GM18508 (cell line): ENCODE results near the gene VDR.

ENCODE experiments used
- ATAC-seq: cut with Tn5 transposase; IDR thresholded peaks from one replicate; pipeline ENCODE4 v1.9.1; 2021; ENCODE audit warnings: moderate number of reproducible peaks; ENCODE audit not compliant: insufficient read depth, unreplicated experiment

Gene VDR

DNA sequence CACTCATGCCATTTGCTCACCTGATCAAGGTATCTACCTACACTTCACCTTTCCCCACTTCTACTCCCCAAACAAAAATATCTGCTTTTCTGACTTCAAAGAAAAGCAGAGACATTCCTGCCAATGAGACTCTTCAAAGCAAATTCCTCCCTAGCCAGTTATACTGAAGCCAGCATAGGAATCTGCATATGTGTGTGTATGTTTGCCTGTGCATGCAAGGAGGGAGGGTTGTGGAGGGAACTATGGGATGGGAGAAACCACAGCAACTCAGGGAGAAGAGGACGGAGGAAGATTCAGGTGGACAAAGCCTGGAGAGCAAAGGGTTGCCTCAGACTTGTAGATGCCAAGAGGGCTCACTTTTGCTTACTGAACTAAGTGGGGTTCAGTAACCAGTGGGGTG lies 26.4 kb upstream of the VDR start:
- no peak for ATAC-seq

DNA sequence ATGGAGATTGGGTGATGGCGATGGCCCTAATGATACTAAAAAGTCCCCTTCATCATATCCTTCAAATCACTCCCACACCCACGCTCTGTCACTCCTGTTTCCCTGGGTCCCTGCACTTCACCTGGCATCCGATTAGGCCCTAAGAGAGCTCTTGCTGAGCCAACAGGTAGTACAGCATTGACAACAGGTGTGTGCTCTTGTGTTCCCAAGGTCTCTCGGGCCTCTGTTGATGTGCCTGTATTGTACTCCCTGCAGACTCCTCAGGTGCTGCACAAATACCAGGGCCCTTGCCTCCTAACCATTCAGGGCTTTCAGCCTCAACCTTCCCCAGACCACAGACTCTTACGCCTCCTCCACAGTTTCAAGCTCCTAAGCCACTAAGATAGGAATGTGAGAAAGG lies 25.8 kb upstream of the VDR start:
- no peak for ATAC-seq

DNA sequence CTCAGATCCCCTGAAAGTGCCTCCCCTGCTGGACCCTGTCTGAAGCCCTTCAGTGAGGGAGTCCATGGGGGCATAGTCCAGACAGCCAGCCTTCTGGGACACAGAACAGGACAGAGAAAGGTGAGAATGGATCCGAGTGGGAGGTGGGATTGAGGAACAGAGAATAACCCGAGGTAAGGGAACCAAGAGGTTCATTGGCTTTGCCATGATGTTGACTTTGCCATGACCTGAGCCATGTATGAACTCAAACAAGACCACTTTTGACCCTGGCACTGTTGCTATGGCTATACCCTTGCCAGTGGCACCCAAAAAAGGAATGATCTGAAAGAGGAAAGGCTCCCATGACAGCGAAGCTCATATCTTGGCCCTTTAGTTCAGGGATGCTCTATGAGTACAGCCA lies 22.6 kb upstream of the VDR start:
- no peak for ATAC-seq

DNA sequence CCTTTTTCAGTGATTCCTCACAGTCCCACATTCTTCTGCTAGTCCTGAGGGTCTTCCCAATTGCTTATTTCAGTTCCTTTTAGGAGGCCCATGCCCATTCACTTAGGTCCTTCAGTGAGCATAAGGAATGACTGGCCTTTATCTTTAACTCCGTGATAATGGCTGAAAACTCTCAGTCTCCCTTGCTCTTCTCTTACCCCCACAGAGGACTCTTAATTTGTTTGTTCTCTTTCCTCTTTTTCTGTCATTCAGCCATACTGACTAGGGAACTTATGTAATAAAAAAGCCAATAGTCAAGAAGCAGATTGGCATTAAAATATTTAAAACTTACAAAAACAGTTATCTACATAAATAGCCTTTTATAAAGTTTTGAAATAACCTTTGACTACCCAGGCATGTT lies 17.1 kb upstream of the VDR start:
- ATAC-seq, result no peak

DNA sequence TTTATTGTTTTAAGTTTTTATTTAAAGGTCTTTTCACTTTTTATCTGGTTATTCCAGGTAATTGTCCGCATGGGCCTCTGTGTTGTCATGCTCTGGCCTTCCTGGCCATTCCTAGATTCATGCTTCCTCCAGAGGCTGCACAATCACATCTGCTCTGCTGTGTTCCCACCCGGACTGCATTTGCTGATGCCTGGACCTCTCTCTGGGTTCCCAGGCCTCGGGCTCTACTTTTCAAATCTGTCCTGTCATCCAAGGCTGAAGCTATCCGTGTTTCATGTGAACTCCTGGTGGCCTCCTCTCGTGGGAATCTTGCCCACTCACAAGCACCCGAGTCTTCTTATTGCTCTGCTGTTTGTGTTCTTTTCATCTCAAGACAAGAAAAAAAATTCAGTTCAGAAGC lies 16.1 kb upstream of the VDR start:
- no peak for ATAC-seq

DNA sequence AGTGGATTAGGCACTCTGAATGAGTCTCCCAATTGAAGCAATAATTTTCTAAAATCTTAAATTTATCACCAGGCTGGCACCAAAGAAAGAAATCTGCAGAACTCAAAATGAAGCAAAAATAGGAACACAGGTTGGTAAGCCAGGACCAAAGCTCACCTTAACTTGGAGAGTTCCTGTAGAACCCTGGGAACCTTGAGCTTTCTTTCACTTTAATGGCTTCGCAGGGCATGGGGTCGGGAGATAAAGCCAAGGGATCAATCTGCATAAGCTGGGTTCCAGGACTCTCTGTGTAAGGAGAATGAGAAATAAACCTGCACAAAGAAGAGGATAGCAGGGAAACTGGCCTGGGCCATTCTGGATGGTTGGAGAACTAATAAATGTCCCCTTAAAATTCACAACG lies 8.3 kb upstream of the VDR start:
- ATAC-seq, result no peak

DNA sequence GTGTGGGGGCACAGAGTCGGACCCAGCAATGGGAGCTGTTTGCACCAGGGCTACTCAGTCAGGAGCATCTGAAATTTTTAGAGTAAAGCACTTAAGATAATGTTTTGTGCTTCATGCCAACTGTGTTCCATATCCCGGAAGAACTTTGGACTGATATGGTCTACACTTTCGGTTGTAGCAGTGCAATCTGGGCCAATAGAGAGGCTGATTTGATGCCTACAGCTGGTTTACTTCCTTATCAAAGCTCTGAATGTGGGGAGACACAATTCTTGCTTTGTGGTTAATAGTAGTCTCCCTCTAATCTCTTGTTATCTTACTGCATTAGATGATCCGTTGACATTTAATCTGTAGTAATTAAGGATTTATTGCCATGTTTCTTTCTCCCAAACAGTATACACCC lies 7.8 kb upstream of the VDR start:
- no peak for ATAC-seq

DNA sequence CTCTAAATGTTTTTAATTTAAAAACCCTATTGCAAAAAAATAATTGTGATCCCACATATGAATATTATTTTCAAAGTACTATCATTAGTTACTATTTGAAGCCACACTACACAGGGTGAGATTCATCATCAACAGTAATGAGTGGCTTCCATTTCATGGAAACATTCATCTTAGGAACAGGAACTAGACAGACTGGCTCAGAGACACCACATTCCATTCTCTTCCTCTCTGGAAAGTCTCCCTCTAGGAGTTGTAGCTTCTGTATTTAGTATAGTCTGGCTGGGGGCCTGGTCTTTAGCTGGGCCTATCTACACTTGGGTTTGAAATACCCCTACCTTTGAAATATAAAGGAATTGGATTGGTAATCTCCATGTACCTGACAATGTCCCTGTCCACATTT lies 6.2 kb upstream of the VDR start:
- no peak for ATAC-seq

DNA sequence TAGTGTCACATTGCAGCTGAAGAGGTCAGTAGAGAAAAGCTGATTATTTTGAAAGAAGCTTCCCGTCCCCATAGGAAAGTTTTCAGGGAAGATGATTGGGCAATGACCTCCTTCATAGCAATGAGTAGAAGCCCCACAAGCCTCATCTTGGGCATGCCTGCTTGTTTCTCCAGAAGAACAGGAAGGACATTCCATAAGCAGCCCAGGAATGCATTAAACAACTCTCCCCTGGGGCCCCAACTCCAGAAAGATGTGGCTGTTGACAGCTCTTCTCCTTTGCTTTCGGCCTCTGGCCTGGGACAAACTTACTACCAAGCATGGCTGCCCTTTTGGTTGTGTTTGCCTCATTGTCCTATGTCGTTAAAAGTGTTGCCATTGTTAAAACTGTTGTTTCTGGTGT lies 5.7 kb upstream of the VDR start:
- no peak for ATAC-seq

DNA sequence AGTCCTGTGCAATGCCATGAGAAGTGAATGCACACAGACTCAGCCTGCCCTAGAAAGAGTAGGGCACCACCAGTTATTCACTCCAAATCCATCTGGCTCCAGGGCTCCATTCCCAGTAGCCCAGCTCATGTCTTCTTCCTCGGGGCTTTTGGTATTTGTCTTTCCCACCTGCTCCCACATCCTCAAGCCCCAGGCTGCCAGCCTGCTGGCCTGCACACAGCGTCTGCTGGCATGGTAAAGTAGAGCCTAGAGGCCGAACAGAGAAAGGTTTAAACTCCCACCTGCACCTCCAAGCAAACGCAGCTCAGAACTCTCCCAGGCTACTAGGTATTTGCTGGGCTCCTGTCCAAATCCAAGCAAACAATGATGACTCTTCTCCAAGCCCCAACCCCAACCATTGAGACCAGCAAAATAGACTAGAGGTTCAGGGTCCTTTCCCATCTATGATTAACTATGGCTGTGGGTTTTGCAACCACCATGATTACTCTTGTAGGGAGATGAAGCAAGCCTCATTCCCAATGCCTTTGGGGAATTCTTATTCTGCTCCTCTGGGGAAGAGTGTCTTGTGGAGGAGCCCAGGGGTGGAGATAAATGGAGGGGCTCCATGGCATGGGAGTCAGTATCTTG lies 5.2 kb upstream of the VDR start:
- ATAC-seq, result no peak

DNA sequence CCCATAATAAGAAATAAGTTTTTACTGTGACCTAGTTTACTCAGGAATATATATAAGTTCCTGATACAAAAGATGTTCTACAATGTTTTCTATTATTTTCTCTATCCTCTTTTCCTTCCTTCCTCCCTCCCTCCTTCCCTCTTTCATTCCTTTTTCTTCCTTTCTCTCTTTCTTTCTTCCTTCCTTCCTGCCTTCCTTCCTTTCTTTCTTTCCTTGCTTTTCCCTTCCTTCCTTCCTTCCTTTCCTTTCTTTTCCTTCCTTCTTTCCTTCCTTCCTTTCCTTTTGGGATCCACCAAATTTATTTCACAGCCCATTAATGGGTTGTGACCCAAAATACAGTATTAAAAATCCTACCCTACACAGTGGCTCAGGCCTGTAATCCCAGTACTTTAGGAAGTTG lies 3.9 kb upstream of the VDR start:
- no peak for ATAC-seq

DNA sequence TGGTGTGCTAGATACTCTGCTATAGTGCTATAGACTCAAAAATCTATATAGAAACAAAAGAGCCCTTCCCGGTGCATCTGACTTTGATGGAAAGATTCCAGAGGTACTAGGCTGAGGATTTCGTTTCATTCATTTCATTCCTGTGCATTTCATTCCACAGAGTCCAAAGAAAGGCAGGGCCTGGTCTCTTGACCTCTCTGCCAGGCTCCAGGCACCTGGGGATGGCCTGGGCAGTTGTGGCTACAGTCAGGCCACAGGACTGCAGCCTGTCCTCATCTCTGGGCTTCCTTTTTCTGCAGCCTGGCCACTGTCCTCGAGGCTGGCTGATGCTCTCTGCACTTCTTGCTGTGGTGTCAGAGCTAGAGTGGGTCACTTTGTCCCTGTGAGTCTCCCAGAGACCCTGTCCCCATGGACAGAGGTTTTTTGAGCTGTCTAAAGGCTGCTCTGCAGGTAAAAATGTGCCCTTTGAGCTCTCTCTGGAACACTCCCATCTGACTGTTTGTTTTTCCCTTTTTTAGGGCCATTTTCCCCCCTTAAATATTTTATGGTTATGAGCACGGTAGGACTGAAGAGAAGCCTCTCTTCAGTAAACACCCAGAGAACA lies 3.2 kb upstream of the VDR start:
- no peak for ATAC-seq

DNA sequence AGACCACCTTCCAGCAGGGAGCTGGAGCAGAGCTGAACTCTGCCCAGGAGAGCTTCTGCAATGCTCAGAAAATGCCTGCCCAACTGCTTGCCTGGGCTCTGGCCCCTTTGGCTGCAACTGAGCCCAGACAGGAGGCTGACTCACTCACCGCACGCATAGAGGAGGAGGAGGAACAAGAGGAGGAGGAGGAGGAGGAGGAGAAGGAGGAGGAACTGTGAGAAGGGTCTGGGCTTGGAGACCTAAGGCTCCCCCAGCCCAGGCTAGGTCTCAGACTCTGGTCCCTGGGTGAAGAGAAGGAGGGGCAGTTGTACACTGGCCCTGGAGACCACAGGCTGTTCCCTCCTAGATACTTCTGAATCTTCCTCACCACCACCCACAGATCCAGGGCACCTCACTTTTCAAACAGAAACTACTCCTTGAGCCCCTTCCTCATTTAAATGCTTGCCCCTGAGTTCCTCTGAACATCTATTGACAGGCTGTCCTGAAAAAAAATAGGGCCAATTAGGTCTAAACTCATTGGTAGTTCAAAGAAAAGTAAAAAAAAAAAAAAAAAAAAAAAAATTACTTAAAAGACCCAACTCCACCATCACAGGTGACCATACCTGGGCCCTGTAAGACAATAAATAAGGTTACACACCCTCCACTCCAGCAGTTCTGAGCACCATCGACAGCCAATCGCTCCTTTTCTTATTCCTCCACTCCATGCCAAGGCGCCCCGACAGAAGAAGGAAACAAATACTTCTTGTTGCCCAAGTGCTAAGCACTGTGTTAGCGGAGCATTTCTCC lies 674 bp downstream of the VDR start:
- ATAC-seq, result no peak

DNA sequence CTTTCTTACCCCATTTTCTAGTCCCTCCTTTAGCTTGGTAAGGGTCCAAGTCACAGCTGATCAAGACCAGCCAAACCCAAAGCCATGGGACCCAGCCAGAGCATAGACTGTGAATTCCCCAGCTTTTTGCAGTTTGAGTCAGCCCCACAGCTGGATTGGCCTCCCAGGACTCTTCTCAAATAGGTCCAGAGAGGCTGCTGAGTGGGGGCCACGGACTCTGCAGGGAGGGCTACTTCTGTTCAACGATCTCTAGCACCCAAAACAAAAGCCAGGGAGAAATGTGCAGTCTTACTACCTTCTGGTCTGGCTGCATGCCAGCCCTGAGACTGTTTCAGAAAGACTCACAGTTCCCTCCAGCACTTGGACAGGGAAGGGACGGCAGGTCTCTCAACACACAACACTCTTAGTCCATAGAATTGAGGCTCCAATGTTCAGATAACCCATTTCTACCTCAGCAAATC lies 1.6 kb downstream of the VDR start:
- ATAC-seq, result no peak

DNA sequence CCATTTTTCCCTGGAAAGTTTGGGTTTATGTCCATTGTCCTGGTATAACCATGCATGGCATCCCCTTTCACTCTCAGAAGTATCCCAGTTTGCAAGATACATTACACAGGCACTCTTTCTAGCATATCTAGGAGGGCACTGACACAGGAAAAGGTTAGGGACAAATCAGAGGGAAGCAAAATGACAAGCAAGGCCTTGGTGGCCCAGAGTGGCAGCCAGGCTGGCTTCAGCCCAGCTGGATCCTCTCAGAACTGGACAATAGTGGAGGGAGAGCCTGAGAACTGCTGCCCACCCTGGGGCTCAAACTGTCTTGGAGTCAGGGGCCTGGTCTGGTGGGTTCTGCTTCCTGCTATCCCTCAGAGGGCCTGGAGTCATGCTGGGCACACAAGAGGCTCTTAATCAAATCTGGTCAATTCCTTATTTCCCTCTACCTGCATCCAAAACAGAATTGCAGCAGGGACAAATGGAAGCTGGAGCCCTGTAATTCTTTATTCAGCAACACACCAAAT lies 2.6 kb downstream of the VDR start:
- no peak for ATAC-seq

DNA sequence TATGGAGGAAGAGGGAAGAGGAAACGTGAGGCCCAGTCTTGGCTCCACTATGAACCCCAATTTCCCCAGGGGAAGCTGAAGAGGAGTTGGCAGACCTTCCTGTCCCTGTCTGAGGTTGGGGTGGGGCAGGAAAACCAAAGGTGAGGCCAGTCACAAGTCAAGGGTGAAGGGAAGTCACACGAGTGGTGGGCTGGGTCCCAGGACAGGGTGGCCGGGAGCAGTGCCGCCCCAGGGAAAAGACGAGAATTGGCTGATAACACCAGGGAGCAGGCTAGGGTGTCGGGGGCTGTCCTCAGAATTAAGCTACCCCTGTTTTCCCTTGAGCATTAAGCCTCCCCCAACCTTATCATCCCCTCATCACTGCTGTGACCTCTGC lies 3.1 kb downstream of the VDR start:
- ATAC-seq, result no peak

DNA sequence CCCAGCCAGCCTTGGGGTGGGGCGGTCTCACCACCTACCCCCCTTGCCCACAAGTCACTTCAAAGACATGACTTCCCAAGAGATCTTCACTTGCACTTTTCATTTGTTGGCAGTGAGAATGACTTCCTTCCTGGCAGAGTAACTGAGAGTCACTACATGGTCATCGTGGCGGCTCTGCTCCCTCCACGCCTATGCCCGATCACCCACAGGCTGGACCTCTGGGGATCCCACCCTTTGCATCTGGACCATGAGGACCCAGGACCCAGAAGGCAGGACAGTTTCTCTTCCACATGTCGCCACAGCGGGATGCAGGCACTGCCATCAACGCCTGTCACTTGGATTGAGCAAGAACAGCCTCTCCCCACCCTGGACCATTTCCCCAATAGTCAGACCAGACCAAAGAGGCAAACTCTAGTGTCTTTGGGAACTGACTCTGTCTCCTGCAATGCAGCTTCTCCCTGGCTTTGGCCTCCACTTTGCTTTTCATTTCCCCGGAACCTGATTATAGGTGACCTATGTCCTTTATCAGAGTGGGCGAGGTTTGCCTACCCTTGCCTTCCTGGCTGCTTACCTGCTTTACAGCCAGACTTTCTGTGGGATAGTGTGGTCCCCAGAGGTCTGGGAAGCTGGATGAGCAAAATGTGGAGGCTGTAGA lies 3.6 kb downstream of the VDR start:
- ATAC-seq, result no peak

DNA sequence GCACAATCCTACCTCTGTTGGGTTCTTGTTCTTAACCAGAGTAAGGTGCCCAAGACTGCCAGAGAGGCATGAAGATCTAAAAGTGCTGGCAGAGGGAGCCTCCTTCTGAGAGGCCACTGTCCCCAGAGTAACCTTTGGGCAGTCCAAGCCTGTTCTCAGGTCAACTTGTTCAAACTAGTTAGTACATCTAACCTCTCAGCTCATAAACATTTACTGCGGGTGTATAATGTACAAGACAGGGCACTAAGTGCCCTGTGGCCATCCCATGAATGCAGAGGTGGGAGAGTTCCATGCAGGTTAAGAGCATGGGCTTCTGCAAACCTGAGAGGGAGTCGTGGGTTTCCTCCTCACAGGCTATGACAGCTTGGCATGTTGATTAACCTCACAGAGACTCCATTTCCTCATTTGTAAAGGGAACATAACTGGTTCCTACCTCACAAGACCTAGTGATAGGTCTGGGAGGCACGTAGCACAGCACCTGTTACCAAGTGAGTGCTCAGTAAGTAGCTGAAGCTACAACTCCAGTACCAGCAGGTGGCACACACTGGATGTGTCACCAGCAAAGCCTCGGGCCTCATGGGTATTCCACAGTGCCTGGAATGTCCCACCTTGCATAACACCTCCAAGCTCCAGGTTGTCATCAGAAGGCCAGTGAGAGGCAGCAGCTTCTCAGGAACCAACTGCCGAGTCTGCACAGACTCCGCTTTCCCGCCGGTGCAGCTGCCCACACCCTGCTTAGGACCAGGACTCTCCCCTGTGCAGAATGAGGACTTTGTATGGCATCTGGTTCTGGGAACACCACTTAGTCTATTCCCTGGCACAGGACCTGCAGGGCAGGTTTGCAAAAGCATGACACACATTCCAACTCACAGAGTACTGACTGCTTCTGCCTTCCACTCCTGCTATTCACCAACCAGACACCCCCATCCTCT lies 4.4 kb downstream of the VDR start:
- ATAC-seq, result no peak

DNA sequence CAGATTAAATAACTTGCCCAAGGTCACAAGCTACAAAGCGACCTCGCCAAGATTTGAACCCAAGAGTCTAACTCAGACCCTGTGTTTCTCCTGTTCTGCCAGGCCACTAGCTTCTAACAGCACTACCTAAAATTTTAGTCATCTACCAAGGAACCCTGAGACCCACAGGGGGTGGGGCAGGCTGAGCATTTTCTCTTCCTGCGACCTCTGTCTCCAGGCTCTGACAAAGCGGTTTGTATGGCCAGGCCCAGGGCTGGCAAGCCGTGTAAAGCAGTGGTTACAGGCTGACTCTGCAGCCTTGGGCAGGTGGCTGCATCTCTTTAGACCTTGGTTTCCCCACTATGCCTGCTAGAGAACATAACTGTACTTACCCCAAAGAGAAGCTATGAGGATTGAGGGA lies 5.3 kb downstream of the VDR start:
- no peak for ATAC-seq

DNA sequence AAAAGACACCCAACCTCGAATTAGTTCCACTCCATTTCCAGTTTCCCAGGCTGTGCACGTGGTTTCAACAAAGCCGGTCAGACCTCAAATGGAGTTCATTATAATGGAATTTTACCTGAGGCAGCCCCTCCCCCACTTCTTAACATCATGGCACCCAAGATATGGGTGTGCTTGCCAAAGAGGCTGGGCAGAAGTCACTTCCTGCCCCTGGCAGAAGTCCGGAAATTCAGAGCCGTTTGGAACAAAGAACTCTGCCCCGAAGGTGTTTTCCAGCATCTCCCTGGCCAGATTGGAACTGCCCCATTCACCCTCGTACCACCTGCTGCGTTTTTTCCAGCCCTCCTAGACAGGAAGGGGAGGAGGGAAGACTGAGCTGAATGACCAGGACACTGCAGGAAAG lies 8.2 kb downstream of the VDR start:
- no peak for ATAC-seq
